ENCODE data around the gene TOX2.

DNA sequence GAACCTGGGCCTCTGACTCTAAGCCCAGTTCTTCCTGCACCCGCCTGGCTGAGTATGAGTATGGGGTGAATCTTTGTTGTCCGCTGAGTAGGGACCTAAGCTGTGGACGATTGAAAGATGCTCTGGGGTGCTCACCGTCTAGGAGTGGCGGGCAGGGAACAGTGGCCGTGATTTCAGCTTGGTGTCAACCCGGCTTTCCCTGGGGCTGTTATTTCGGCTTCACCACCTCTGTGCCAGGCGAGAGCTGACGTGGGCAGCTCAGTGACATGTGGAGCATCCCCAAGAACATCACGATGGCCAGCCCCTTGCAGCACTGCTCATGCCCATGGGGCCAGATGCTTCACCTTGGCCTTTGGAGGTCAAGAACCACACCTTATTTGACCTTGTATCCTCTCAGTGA, 102.6 kb downstream of the TOX2 start:
- TF ChIP-seq, protein P1, sequence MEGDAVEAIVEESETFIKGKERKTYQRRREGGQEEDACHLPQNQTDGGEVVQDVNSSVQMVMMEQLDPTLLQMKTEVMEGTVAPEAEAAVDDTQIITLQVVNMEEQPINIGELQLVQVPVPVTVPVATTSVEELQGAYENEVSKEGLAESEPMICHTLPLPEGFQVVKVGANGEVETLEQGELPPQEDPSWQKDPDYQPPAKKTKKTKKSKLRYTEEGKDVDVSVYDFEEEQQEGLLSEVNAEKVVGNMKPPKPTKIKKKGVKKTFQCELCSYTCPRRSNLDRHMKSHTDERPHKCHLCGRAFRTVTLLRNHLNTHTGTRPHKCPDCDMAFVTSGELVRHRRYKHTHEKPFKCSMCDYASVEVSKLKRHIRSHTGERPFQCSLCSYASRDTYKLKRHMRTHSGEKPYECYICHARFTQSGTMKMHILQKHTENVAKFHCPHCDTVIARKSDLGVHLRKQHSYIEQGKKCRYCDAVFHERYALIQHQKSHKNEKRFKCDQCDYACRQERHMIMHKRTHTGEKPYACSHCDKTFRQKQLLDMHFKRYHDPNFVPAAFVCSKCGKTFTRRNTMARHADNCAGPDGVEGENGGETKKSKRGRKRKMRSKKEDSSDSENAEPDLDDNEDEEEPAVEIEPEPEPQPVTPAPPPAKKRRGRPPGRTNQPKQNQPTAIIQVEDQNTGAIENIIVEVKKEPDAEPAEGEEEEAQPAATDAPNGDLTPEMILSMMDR (IDR thresholded peaks at IDR 0.05; ENCODE audit: low read depth, low read length, poor library complexity, severe bottlenecking): no peak
- no peak for TF ChIP-seq EZH2phosphoT487 (IDR thresholded peaks at IDR 0.05; ENCODE audit: borderline replicate concordance, low read length)
